ENCODE data around the gene NOS3. TPM values are rescaled to one million over a fixed set of nuclear protein-coding genes. Genes with fewer than 3 reads are reported as not detected.

The NOS3 gene
- total and polyA plus RNA-seq, 9 of the 15 experiments (the other 6 are each of a cell fraction or from before 2014, with no cell fraction given), result 1.1 to 121 (median 23.6) TPM

DNA sequence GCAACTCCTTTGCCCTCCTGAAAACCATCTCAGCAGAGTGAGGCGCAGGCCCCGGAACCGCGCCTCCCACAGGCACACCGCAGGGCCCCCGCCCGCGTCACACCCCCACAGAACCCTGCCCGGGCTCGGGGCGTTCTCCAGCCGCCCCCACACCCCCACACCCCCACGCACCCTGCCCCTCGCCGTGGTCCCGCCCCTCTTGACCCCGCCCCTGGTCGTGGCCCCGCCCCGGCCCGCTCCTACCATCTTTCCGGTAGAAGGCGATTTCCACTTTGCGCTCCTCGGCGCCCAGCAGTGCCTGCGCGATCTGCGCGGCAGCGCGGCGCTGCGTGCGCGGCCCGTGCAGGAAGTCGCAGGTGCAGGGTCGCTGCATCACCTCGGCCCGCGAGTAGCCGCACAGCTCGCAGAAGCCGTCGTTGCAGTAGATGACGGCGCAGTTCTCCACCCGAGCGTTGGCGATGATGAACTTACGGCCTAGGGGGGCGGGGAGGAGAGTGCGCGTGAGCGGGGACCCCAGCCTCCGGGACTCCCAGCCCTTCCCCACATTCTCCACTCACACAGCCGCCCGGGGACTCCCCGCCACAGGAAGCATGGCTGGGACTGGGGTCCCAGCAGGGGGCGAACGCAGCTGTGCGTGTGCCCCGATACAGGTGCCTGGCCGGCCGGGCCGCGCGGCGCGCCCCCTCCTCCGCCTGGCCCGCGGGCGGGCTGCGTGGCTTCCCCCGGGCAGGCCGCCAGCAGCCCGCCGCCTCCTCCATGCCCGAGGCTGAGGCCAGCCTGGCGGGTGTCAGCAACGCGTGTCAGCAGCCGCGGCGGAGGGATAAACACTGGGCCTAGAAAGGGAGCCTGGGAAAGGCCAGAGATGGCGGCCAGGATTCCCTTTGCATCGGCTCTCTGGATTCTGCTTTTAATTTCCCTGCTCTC is 16.1 kb upstream of the NOS3 start (continued):
- TF ChIP-seq, protein P1, sequence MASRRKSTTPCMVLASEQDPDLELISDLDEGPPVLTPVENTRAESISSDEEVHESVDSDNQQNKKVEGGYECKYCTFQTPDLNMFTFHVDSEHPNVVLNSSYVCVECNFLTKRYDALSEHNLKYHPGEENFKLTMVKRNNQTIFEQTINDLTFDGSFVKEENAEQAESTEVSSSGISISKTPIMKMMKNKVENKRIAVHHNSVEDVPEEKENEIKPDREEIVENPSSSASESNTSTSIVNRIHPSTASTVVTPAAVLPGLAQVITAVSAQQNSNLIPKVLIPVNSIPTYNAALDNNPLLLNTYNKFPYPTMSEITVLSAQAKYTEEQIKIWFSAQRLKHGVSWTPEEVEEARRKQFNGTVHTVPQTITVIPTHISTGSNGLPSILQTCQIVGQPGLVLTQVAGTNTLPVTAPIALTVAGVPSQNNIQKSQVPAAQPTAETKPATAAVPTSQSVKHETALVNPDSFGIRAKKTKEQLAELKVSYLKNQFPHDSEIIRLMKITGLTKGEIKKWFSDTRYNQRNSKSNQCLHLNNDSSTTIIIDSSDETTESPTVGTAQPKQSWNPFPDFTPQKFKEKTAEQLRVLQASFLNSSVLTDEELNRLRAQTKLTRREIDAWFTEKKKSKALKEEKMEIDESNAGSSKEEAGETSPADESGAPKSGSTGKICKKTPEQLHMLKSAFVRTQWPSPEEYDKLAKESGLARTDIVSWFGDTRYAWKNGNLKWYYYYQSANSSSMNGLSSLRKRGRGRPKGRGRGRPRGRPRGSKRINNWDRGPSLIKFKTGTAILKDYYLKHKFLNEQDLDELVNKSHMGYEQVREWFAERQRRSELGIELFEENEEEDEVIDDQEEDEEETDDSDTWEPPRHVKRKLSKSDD (conservative IDR thresholded peaks at IDR 0.05; ENCODE audit: low read length), result no peak
- TF ChIP-seq, protein P2, sequence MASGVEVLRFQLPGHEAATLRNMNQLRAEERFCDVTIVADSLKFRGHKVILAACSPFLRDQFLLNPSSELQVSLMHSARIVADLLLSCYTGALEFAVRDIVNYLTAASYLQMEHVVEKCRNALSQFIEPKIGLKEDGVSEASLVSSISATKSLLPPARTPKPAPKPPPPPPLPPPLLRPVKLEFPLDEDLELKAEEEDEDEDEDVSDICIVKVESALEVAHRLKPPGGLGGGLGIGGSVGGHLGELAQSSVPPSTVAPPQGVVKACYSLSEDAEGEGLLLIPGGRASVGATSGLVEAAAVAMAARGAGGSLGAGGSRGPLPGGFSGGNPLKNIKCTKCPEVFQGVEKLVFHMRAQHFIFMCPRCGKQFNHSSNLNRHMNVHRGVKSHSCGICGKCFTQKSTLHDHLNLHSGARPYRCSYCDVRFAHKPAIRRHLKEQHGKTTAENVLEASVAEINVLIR (CRISPR knock-in tag; IDR thresholded peaks at IDR 0.05), result no peak
- no peak for TF ChIP-seq SLC30A9 (CRISPR knock-in tag; IDR thresholded peaks at IDR 0.05)
- TF ChIP-seq HNRNPLL (IDR thresholded peaks at IDR 0.05; ENCODE audit: low read depth, low read length, poor library complexity, severe bottlenecking), result peak; percentile 98
- TF ChIP-seq, protein P3, sequence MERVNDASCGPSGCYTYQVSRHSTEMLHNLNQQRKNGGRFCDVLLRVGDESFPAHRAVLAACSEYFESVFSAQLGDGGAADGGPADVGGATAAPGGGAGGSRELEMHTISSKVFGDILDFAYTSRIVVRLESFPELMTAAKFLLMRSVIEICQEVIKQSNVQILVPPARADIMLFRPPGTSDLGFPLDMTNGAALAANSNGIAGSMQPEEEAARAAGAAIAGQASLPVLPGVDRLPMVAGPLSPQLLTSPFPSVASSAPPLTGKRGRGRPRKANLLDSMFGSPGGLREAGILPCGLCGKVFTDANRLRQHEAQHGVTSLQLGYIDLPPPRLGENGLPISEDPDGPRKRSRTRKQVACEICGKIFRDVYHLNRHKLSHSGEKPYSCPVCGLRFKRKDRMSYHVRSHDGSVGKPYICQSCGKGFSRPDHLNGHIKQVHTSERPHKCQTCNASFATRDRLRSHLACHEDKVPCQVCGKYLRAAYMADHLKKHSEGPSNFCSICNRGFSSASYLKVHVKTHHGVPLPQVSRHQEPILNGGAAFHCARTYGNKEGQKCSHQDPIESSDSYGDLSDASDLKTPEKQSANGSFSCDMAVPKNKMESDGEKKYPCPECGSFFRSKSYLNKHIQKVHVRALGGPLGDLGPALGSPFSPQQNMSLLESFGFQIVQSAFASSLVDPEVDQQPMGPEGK (CRISPR knock-in tag; IDR thresholded peaks at IDR 0.05; ENCODE audit: borderline replicate concordance), result no peak
- no peak for TF ChIP-seq CHD1 (IDR thresholded peaks at IDR 0.05; ENCODE audit: low read length)
- TF ChIP-seq ZNF668 (CRISPR knock-in tag; IDR thresholded peaks at IDR 0.05), result no peak
- TF ChIP-seq ZNF311 (CRISPR knock-in tag; IDR thresholded peaks at IDR 0.05), result no peak
- TF ChIP-seq ATF1 (CRISPR knock-in tag; IDR thresholded peaks at IDR 0.05), result peak; percentile 7; the same call in 1 of the 2 replicates
- TF ChIP-seq ATF1 (tag; IDR thresholded peaks at IDR 0.05), result peak; percentile 75
- TF ChIP-seq XRCC4 (IDR thresholded peaks at IDR 0.05; ENCODE audit: extremely low read depth, insufficient read depth, insufficient read length), result no peak
- TF ChIP-seq, protein P4, sequence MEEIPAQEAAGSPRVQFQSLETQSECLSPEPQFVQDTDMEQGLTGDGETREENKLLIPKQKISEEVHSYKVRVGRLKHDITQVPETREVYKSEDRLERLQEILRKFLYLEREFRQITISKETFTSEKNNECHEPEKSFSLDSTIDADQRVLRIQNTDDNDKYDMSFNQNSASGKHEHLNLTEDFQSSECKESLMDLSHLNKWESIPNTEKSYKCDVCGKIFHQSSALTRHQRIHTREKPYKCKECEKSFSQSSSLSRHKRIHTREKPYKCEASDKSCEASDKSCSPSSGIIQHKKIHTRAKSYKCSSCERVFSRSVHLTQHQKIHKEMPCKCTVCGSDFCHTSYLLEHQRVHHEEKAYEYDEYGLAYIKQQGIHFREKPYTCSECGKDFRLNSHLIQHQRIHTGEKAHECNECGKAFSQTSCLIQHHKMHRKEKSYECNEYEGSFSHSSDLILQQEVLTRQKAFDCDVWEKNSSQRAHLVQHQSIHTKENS (CRISPR knock-in tag; IDR thresholded peaks at IDR 0.05), result no peak
- TF ChIP-seq HDAC2 (IDR thresholded peaks at IDR 0.05), result peak; percentile 59; the same call in 1 of the 2 replicates
- TF ChIP-seq CCAR2 (IDR thresholded peaks at IDR 0.05; ENCODE audit: low read depth, low read length), result no peak
- no peak for TF ChIP-seq PRMT5 (CRISPR knock-in tag; IDR thresholded peaks at IDR 0.05)
- no peak for TF ChIP-seq FOXA3 (CRISPR knock-in tag; conservative IDR thresholded peaks at IDR 0.05 in 1 of 2, IDR thresholded peaks at IDR 0.05 in 1 of 2)
- 0 out of 2 replicates have a peak, but pooled peaks have one; percentile 35 for TF ChIP-seq ZFPM2 (CRISPR knock-in tag; IDR thresholded peaks at IDR 0.05)
- TF ChIP-seq, protein P5, sequence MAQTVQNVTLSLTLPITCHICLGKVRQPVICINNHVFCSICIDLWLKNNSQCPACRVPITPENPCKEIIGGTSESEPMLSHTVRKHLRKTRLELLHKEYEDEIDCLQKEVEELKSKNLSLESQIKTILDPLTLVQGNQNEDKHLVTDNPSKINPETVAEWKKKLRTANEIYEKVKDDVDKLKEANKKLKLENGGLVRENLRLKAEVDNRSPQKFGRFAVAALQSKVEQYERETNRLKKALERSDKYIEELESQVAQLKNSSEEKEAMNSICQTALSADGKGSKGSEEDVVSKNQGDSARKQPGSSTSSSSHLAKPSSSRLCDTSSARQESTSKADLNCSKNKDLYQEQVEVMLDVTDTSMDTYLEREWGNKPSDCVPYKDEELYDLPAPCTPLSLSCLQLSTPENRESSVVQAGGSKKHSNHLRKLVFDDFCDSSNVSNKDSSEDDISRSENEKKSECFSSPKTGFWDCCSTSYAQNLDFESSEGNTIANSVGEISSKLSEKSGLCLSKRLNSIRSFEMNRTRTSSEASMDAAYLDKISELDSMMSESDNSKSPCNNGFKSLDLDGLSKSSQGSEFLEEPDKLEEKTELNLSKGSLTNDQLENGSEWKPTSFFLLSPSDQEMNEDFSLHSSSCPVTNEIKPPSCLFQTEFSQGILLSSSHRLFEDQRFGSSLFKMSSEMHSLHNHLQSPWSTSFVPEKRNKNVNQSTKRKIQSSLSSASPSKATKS (CRISPR knock-in tag; IDR thresholded peaks at IDR 0.05), result no peak

All from K562 (cell line).